ENCODE data around the gene GRID2. TPM values are rescaled to one million over a fixed set of nuclear protein-coding genes. Genes with fewer than 3 reads are reported as not detected.

Gene GRID2
- total RNA-seq, 2 donors from 2014 or later: 0.16 TPM; not detected in 1

DNA sequence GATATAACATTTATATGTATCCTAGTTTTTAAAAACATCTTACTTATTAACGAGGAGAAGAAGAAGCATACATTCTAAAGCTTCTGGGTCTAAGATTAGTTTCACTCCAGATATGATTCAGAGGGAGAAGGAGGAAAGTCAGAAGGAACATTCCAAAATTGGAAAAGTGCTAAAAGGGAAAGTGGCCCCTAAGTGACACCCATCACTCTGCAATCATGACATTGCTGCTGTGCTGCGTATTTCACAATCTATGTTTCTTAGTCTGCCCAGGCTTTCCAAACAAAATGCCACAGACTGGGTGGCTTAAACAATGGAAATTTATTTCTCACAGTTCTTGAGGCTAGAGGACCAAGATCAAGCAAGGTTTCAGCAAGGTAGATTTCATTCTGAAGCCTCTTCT lies 1452.3 kb downstream of the GRID2 start:
- H3K9me3 ChIP-seq: no peaks in the 10 kb centered on the region
- DNase-seq (ENCODE audit: low spot score): no peak
- H3K36me3 ChIP-seq: no peaks in the 10 kb centered on the region
- H3K27ac ChIP-seq: no peak overlapping the region
- TF ChIP-seq, protein P1, sequence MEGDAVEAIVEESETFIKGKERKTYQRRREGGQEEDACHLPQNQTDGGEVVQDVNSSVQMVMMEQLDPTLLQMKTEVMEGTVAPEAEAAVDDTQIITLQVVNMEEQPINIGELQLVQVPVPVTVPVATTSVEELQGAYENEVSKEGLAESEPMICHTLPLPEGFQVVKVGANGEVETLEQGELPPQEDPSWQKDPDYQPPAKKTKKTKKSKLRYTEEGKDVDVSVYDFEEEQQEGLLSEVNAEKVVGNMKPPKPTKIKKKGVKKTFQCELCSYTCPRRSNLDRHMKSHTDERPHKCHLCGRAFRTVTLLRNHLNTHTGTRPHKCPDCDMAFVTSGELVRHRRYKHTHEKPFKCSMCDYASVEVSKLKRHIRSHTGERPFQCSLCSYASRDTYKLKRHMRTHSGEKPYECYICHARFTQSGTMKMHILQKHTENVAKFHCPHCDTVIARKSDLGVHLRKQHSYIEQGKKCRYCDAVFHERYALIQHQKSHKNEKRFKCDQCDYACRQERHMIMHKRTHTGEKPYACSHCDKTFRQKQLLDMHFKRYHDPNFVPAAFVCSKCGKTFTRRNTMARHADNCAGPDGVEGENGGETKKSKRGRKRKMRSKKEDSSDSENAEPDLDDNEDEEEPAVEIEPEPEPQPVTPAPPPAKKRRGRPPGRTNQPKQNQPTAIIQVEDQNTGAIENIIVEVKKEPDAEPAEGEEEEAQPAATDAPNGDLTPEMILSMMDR (IDR thresholded peaks at IDR 0.05): no peak
- no peaks in the 10 kb centered on the region for H3K4me1 ChIP-seq
- H3K4me3 ChIP-seq: no peak overlapping the region
- no peaks in the 10 kb centered on the region for H3K27me3 ChIP-seq

DNA sequence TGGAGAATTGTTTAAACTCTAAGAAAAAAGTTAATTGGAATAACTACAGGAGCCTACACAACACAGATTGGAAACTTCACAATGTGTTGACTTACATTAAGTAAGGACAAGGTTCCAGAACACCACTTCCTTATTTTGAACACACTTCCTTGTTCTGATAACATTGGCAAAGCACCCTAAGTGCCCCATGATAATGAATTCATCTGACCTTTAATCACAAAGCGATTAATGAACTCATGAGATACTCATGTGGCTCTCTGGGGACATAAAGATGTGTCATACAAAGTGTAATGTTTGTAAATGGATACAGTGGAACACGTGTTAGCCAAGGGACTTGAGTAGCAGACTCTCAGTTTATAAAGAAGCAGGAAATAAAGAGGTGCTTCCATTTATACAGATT lies 1455.7 kb downstream of the GRID2 start:
- Histone ChIP-seq H3K36me3 (no peaks in the 10 kb centered on the region), H3K4me3 (no peak overlapping the region), H3K27ac (no peak overlapping the region), H3K9me3 (no peaks in the 10 kb centered on the region), H3K4me1 (no peaks in the 10 kb centered on the region), H3K27me3 (no peaks in the 10 kb centered on the region)
- DNase-seq (ENCODE audit: low spot score): no peak
- TF ChIP-seq, protein P1 (IDR thresholded peaks at IDR 0.05): no peak

DNA sequence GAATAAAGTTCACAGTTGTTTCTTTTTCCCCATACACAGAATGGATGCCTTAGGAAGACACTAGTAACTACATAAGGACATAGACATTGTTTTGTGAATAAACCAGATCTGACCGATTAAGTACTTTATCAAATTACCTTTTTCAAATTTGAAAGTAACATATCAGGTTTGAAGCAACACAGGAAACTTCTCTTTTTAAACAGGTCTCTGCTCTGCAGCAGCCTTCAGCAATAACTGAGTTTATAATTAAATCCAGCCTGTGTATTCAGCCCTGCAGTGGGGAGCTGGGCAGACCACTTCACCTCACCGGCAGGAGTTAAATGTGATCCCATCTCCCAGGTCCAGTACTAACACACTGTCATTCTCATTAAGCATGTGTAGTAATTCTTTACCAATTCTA lies 1456.5 kb downstream of the GRID2 start:
- Histone ChIP-seq H3K4me1 (no peaks in the 10 kb centered on the region), H3K27ac (no peak overlapping the region), H3K27me3 (no peaks in the 10 kb centered on the region), H3K9me3 (no peaks in the 10 kb centered on the region), H3K4me3 (no peak overlapping the region), H3K36me3 (no peaks in the 10 kb centered on the region)
- TF ChIP-seq, protein P1 (IDR thresholded peaks at IDR 0.05): no peak
- no peak for DNase-seq (ENCODE audit: low spot score)

DNA sequence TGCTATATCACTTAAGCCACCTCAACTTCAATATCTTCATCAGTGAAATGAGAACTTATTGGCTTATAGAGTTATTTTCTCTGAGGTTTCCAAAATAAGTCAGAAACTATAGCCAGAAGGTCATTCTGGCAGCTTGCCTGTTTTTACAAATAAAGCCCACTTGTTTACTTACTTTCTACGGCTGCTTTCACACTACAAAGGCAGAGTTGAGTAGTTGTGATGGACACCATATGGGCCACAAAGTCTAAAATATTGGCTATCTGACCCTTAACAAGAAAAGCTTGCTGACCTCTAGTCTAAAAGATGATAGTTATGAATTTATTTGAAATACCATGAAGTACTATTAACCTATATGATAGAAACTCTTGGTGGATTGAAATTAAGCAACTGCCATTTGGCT lies 1457.5 kb downstream of the GRID2 start:
- Histone ChIP-seq H3K9me3 (no peaks in the 10 kb centered on the region), H3K36me3 (no peaks in the 10 kb centered on the region), H3K4me1 (no peaks in the 10 kb centered on the region), H3K27ac (no peak overlapping the region), H3K27me3 (no peaks in the 10 kb centered on the region), H3K4me3 (no peak overlapping the region)
- TF ChIP-seq, protein P1 (IDR thresholded peaks at IDR 0.05): no peak
- DNase-seq (ENCODE audit: low spot score): no peak

DNA sequence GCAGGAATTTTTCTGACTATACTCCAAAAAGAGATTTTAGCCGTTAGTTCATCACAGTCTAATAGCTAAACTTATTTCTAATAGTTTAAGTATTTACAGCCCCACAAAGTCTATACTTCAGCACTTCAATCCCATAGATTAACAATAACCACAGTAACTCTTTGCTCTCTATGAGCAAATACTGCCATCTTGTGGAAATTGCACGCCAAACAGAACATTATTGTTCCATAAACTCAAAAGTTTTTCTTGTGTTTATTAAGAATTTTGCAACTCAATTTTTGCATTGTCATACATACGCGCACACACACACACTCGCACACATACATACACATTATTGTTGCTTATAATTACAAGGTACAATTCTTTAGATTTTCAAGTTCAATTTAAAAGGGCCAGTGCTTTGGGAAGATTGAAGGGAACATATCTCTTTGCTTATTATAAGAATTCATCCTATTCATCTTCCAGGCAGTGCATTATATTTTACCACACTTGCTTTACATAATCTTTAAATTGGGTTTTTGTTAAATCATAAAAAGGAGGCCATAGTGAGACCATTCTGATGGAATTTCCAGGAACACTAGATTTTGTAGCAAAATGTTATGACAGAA lies 1461.0 kb downstream of the GRID2 start:
- no peaks in the 10 kb centered on the region for H3K36me3 ChIP-seq
- no peak for DNase-seq (ENCODE audit: low spot score)
- TF ChIP-seq, protein P1 (IDR thresholded peaks at IDR 0.05): peak; percentile 44 to 80
- H3K27me3 ChIP-seq: no peaks in the 10 kb centered on the region
- H3K4me3 ChIP-seq: no peak overlapping the region
- no peak overlapping the region for H3K27ac ChIP-seq
- no peaks in the 10 kb centered on the region for H3K9me3 ChIP-seq
- H3K4me1 ChIP-seq: no peaks in the 10 kb centered on the region

DNA sequence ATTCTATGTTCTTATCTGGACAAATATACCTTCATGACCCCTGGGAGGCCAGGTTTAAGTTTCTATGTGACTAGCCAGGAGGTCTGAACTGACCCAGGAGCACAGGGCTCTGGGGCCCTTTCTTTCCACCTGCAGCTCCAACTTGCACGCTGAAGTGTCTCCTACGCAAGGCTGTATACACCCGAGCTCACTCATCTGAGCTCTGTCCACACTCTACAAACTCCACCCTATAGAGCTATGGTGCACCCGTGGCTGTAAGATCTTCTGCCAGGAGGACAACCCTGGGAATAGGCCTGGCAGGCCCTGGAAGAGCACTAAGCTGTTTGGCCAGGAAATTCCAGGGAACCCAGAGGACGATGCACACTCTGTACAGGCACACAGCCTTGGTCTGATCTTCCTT lies 1464.2 kb downstream of the GRID2 start:
- no peaks in the 10 kb centered on the region for H3K9me3 ChIP-seq
- H3K36me3 ChIP-seq: no peaks in the 10 kb centered on the region
- no peak for DNase-seq (ENCODE audit: low spot score)
- no peaks in the 10 kb centered on the region for H3K4me1 ChIP-seq
- no peak overlapping the region for H3K27ac ChIP-seq
- no peak overlapping the region for H3K4me3 ChIP-seq
- TF ChIP-seq, protein P1 (IDR thresholded peaks at IDR 0.05): no peak
- no peaks in the 10 kb centered on the region for H3K27me3 ChIP-seq
